AG09319 (cell line): Measurements from ENCODE around the gene TPRN.
A peak's percentile ranks its signal among the peaks of the same experiment; 100 is the strongest.
"Not testable (repeated sequence)": the region's sequence is repeated elsewhere in the genome, so short reads cannot be mapped to it uniquely, and the experiment has no call there.

Experiments
- DNase-seq: peaks from one replicate; pipeline ENCODE4 v3.0.0-alpha.2; 2010; ENCODE audit warnings: low read depth; ENCODE audit errors: extremely low read depth
- CTCF ChIP-seq: IDR thresholded peaks from 2 replicates; pipeline ENCODE4 v1.5.1; 2011; ENCODE audit warnings: low read depth, mild to moderate bottlenecking, inconsistent platforms, low read length, moderate library complexity

The TPRN gene

GRCh38 chr9:137200311-137201204 lies at the start of gene TPRN:
TSS of gene TPRN (minus strand) at chr9:137200741. CDS start at chr9:137200711, 30 bp downstream.
- no peak for TF ChIP-seq CTCF
- DNase-seq, result peak; percentile 97

GRCh38 chr9:137247916-137248175 lies 47.3 kb upstream of the TPRN start:
- DNase-seq, result no peak
- TF ChIP-seq CTCF, result no peak

GRCh38 chr9:137247135-137247915 lies 46.8 kb upstream of the TPRN start:
- DNase-seq, result no peak
- TF ChIP-seq CTCF, result no peak

- TF ChIP-seq CTCF, result no peak
- no peak for DNase-seq
Observed at GRCh38 chr9:137245450-137246421, 45.2 kb upstream of the TPRN start.

- DNase-seq, result no peak
- no peak; the same call in 1 of the 2 replicates for TF ChIP-seq CTCF
Observed at GRCh38 chr9:137244486-137245449, 44.2 kb upstream of the TPRN start.

- no peak for TF ChIP-seq CTCF
- DNase-seq, result no peak
Observed at GRCh38 chr9:137243626-137244485, 43.3 kb upstream of the TPRN start.

GRCh38 chr9:137243266-137243625 lies 42.7 kb upstream of the TPRN start:
- DNase-seq, result not testable (repeated sequence)
